Gastrocnemius medialis (tissue), 4 donors: ENCODE data around the gene TGFBR3L. TPM values are rescaled to one million over a fixed set of nuclear protein-coding genes. Genes with fewer than 3 reads are reported as not detected.

Source experiments
- ATAC-seq, 2 donors: fragments of 150-250 bp; one replicate each; pipeline ENCODE4 v1.9.1; 2016
- DNase-seq, 2 donors: peaks; one replicate each; pipeline ENCODE4 v3.0.0-alpha.2; 2019
- H3K27ac ChIP-seq, 4 donors: fragments of 200-600 bp; sonication (generic); 1 replicate in 1 of 4; 2 replicates in 3 of 4; pipeline ENCODE4 v1.5.1; 2016 to 2018; ENCODE audit warnings: mild to moderate bottlenecking in 2 of 4, moderate library complexity in 1 of 4
- H3K27me3 ChIP-seq, 3 donors: fragments of 200-600 bp; sonication (generic) in 2 of 3; 1 replicate in 1 of 3; 2 replicates in 2 of 3; pipeline versions ENCODE4 v1.5.1 to v1.6.0; 2016 to 2019; ENCODE audit warnings: mild to moderate bottlenecking in 1 of 3, moderate library complexity in 1 of 3
- H3K36me3 ChIP-seq, 2 donors: fragments of 200-600 bp; sonication (generic) in 1 of 2; one replicate each; pipeline ENCODE4 v1.5.1; 2017 to 2018
- H3K4me1 ChIP-seq, 2 donors: fragments of 200-600 bp; sonication (generic) in 1 of 2; one replicate each; pipeline ENCODE4 v1.5.1; 2016 to 2017; ENCODE audit warnings: mild to moderate bottlenecking in 2 of 2
- H3K4me3 ChIP-seq, 4 donors: fragments of 200-600 bp; sonication (generic) in 3 of 4; 1 replicate in 1 of 4; 2 replicates in 3 of 4; pipeline ENCODE4 v1.5.1; 2016 to 2019; ENCODE audit warnings: mild to moderate bottlenecking in 2 of 4
- H3K9me3 ChIP-seq, 3 donors: fragments of 200-600 bp; sonication (generic) in 2 of 3; 1 replicate in 1 of 3; 2 replicates in 2 of 3; pipeline ENCODE4 v1.5.1; 2016 to 2019
- POLR2A ChIP-seq, 2 donors: fragments of 450-650 bp; IDR thresholded peaks; one replicate each; pipeline ENCODE4 v1.6.1; 2017; ENCODE audit warnings: antibody characterized with exemption in 2 of 2, mild to moderate bottlenecking in 2 of 2, moderate library complexity in 2 of 2
- in situ Hi-C, 4 donors: fragments of 200-750 bp; cut with MboI; loops; one replicate each; pipeline versions ENCODE4 v1.15.0 to v1.8.0; 2017; ENCODE audit warnings: low sequenced_read_pairs in 4 of 4
- intact Hi-C: fragments of 100-400 bp; cut with DNase I; formaldehyde crosslinking; loops from one replicate; pipeline ENCODE4 v1.15.1; 2023; ENCODE audit warnings: low total_unique reads
- total RNA-seq, 4 donors: library from RNA; depleted of rRNA; stranded (reverse); fragments of >200 nt; gene quantifications; one replicate each; pipeline versions ENCODE4 v1.1.0 to v1.2.3, GENCODE V29; 2016
- TF ChIP-seq, protein P1 (sequence below), 5 experiments: fragments of 450-650 bp in 3 of 5; fragments of 200-600 bp in 2 of 5; sonication (generic) in 2 of 5; IDR thresholded peaks in 4 of 5; conservative IDR thresholded peaks in 1 of 5; 1 replicate in 4 of 5; 2 replicates in 1 of 5; pipeline ENCODE4 v1.5.1; 2016 to 2019; ENCODE audit warnings: antibody characterized with exemption in 5 of 5, mild to moderate bottlenecking in 3 of 5, moderate library complexity in 3 of 5

Gene TGFBR3L
- total RNA-seq, 4 donors from 2014 or later = 0.62 to 2.6 (median 1.5) TPM; not detected in 1

- Histone ChIP-seq H3K4me1 (peaks cover 7 to 8% of the 10 kb centered on the region in 2 donors), H3K9me3 (no peaks in the 10 kb centered on the region), H3K4me3 (no peak overlapping the region), H3K27me3 (peaks cover 53 to 66% (median 61%) of the 10 kb centered on the region in 3 donors), H3K36me3 (no peaks in the 10 kb centered on the region), H3K27ac (no peak overlapping the region)
- no peak for ATAC-seq
- intact Hi-C loops (no loop called here), in situ Hi-C loops (no loop called here)
- TF ChIP-seq, protein P1, sequence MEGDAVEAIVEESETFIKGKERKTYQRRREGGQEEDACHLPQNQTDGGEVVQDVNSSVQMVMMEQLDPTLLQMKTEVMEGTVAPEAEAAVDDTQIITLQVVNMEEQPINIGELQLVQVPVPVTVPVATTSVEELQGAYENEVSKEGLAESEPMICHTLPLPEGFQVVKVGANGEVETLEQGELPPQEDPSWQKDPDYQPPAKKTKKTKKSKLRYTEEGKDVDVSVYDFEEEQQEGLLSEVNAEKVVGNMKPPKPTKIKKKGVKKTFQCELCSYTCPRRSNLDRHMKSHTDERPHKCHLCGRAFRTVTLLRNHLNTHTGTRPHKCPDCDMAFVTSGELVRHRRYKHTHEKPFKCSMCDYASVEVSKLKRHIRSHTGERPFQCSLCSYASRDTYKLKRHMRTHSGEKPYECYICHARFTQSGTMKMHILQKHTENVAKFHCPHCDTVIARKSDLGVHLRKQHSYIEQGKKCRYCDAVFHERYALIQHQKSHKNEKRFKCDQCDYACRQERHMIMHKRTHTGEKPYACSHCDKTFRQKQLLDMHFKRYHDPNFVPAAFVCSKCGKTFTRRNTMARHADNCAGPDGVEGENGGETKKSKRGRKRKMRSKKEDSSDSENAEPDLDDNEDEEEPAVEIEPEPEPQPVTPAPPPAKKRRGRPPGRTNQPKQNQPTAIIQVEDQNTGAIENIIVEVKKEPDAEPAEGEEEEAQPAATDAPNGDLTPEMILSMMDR (IDR thresholded peaks at IDR 0.05 in 4 of 5, conservative IDR thresholded peaks at IDR 0.05 in 1 of 5) = no peak
- no peak for TF ChIP-seq POLR2A (IDR thresholded peaks at IDR 0.05)
- peak in 1 of 2 donors; percentile 18 for DNase-seq
Measured at GRCh38 chr19:7870571-7871436, 43.8 kb upstream of the TGFBR3L start.

GRCh38 chr19:7871437-7872305 is 43.0 kb upstream of the TGFBR3L start:
- TF ChIP-seq, protein P1 (IDR thresholded peaks at IDR 0.05 in 4 of 5, conservative IDR thresholded peaks at IDR 0.05 in 1 of 5) = no peak
- TF ChIP-seq POLR2A (IDR thresholded peaks at IDR 0.05) = no peak
- Histone ChIP-seq H3K9me3 (no peaks in the 10 kb centered on the region), H3K4me1 (peaks cover 7 to 8% of the 10 kb centered on the region in 2 donors), H3K27ac (no peak overlapping the region), H3K4me3 (peak overlapping the region in 2 of 4 donors; percentile 12 to 17), H3K36me3 (no peaks in the 10 kb centered on the region), H3K27me3 (peaks cover 55 to 59% (median 58%) of the 10 kb centered on the region in 3 donors)
- ATAC-seq (peak in 1 of 2 donors; percentile 37), DNase-seq (peak in 1 of 2 donors; percentile 34)
- intact Hi-C loops (no loop called here), in situ Hi-C loops (no loop called here)

GRCh38 chr19:7872306-7873204 is 42.1 kb upstream of the TGFBR3L start:
- H3K27ac ChIP-seq = no peak overlapping the region
- H3K4me3 ChIP-seq = no peak overlapping the region
- in situ Hi-C loops = no loop called here
- TF ChIP-seq, protein P1 (IDR thresholded peaks at IDR 0.05 in 4 of 5, conservative IDR thresholded peaks at IDR 0.05 in 1 of 5) = no peak
- no peak for TF ChIP-seq POLR2A (IDR thresholded peaks at IDR 0.05)
- intact Hi-C loops = no loop called here
- H3K27me3 ChIP-seq = peaks cover 49 to 50% (median 49%) of the 10 kb centered on the region in 3 donors
- DNase-seq (no peak), ATAC-seq (no peak)
- H3K36me3 ChIP-seq = no peaks in the 10 kb centered on the region
- no peaks in the 10 kb centered on the region for H3K9me3 ChIP-seq
- H3K4me1 ChIP-seq = peaks cover 7 to 8% of the 10 kb centered on the region in 2 donors
